ENCODE data around the gene GPBP1.
"Not testable (repeated sequence)": the region's sequence is repeated elsewhere in the genome, so short reads cannot be mapped to it uniquely, and the experiment has no call there.

The GPBP1 gene

DNA sequence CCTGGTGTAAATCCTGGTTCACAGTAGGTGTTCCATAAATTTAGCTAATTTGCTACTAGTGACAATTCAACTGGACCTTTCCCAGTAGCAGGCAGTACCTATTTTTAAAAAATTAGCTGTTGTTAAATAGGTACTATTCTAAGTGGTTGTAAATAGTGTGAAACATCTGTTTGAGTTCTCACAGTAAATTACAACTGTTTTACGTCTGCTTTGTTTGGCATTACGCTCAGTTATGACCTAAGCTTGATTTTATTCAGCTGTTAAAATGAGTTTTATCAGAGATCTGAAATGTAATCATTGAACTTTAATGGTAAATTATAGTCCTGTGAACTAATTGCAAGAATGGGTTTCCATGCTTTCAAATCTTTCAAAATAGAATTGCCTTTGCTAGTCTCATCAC lies 93.9 kb downstream of the GPBP1 start:
- H3K9me3 ChIP-seq (ENCODE audit: control insufficient read depth, insufficient read depth, low read length), result no peaks in the 10 kb centered on the region
- no peaks in the 10 kb centered on the region for H3K79me2 ChIP-seq (ENCODE audit: control insufficient read depth, low read length)
- H3K27ac ChIP-seq (ENCODE audit: low read depth, low read length), result no peak overlapping the region
- TF ChIP-seq EZH2phosphoT487 (IDR thresholded peaks at IDR 0.05; ENCODE audit: borderline replicate concordance, low read length), result no peak
- TF ChIP-seq, protein P1, sequence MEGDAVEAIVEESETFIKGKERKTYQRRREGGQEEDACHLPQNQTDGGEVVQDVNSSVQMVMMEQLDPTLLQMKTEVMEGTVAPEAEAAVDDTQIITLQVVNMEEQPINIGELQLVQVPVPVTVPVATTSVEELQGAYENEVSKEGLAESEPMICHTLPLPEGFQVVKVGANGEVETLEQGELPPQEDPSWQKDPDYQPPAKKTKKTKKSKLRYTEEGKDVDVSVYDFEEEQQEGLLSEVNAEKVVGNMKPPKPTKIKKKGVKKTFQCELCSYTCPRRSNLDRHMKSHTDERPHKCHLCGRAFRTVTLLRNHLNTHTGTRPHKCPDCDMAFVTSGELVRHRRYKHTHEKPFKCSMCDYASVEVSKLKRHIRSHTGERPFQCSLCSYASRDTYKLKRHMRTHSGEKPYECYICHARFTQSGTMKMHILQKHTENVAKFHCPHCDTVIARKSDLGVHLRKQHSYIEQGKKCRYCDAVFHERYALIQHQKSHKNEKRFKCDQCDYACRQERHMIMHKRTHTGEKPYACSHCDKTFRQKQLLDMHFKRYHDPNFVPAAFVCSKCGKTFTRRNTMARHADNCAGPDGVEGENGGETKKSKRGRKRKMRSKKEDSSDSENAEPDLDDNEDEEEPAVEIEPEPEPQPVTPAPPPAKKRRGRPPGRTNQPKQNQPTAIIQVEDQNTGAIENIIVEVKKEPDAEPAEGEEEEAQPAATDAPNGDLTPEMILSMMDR (IDR thresholded peaks at IDR 0.05; ENCODE audit: low read depth, low read length, poor library complexity, severe bottlenecking), result no peak
- no peak overlapping the region for H3K4me3 ChIP-seq (ENCODE audit: low read length)
- peaks cover 14% of the 10 kb centered on the region for H3F3A ChIP-seq (ENCODE audit: control insufficient read depth, insufficient read depth)
- no peaks in the 10 kb centered on the region for H3K9me2 ChIP-seq (replicated peaks; ENCODE audit: control insufficient read depth, low read length)
- no peaks in the 10 kb centered on the region for H4K20me1 ChIP-seq (ENCODE audit: control insufficient read depth, insufficient read depth, low read depth, low read length)
- H3K4me1 ChIP-seq (ENCODE audit: control insufficient read depth, low read length), result no peaks in the 10 kb centered on the region
- H3K4me2 ChIP-seq (ENCODE audit: low read length), result no peak overlapping the region
- no peaks in the 10 kb centered on the region for H3K27me3 ChIP-seq (ENCODE audit: control insufficient read depth, low read length)
- H3K36me3 ChIP-seq (ENCODE audit: control insufficient read depth, low read length), result peaks cover 17% of the 10 kb centered on the region

DNA sequence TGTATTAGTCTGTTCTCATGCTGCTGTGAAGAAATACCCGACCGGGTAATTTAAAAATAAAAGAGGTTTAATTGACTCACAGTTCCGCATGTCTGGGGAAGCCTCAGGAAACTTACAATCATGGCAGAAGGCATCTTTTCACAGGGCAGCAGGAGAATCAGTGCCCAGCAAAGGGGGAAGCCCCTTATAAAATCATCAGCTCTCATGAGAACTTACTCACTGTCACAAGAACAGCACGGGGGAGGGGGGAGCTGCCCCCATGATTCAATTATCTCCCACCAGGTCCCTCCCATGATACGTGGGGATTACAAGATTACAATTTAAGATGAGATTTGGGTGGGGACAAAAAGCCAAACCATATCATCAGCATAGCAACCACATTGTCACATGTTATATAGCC lies 102.5 kb downstream of the GPBP1 start:
- Histone ChIP-seq H3K4me3 (ENCODE audit: low read length) (no peak overlapping the region), H3K36me3 (ENCODE audit: control insufficient read depth, low read length) (no peaks in the 10 kb centered on the region), H3K79me2 (ENCODE audit: control insufficient read depth, low read length) (no peaks in the 10 kb centered on the region), H3K27ac (ENCODE audit: low read depth, low read length) (no peak overlapping the region), H3K4me1 (ENCODE audit: control insufficient read depth, low read length) (no peaks in the 10 kb centered on the region), H3K27me3 (ENCODE audit: control insufficient read depth, low read length) (no peaks in the 10 kb centered on the region), H3K9me3 (ENCODE audit: control insufficient read depth, insufficient read depth, low read length) (no peaks in the 10 kb centered on the region), H3K9me2 (replicated peaks; ENCODE audit: control insufficient read depth, low read length) (no peaks in the 10 kb centered on the region), H3K4me2 (ENCODE audit: low read length) (no peak overlapping the region), H3F3A (ENCODE audit: control insufficient read depth, insufficient read depth) (no peaks in the 10 kb centered on the region), H4K20me1 (ENCODE audit: control insufficient read depth, insufficient read depth, low read depth, low read length) (no peaks in the 10 kb centered on the region)
- TF ChIP-seq EZH2phosphoT487 (IDR thresholded peaks at IDR 0.05; ENCODE audit: borderline replicate concordance, low read length), result no peak
- TF ChIP-seq, protein P1 (IDR thresholded peaks at IDR 0.05; ENCODE audit: low read depth, low read length, poor library complexity, severe bottlenecking), result no peak

DNA sequence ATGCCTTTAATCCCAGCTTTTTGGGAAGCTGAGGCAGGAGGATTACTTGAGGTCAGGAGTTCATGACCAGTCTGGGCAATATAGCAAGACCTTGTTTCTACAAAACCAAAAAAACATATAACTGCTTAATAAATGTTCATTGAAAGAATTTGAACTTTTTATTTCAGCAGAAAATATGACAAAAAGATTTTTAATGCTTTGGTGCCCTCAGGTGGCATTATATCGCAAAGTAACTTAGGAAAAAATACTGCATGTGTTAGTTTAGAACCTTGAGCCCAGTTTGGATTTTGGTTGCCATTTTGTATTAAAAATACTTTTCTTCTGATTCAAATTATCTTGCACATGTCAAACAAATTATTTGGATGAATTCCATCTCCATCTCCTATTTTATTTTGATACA lies 103.2 kb downstream of the GPBP1 start:
- no peaks in the 10 kb centered on the region for H3K36me3 ChIP-seq (ENCODE audit: control insufficient read depth, low read length)
- no peak for TF ChIP-seq EZH2phosphoT487 (IDR thresholded peaks at IDR 0.05; ENCODE audit: borderline replicate concordance, low read length)
- TF ChIP-seq, protein P1 (IDR thresholded peaks at IDR 0.05; ENCODE audit: low read depth, low read length, poor library complexity, severe bottlenecking), result peak; percentile 23
- H3K9me2 ChIP-seq (replicated peaks; ENCODE audit: control insufficient read depth, low read length), result no peaks in the 10 kb centered on the region
- no peak overlapping the region for H3K4me2 ChIP-seq (ENCODE audit: low read length)
- H3K4me1 ChIP-seq (ENCODE audit: control insufficient read depth, low read length), result no peaks in the 10 kb centered on the region
- H3K27ac ChIP-seq (ENCODE audit: low read depth, low read length), result no peak overlapping the region
- H3K9me3 ChIP-seq (ENCODE audit: control insufficient read depth, insufficient read depth, low read length), result no peaks in the 10 kb centered on the region
- H3F3A ChIP-seq (ENCODE audit: control insufficient read depth, insufficient read depth), result no peaks in the 10 kb centered on the region
- H3K79me2 ChIP-seq (ENCODE audit: control insufficient read depth, low read length), result no peaks in the 10 kb centered on the region
- H4K20me1 ChIP-seq (ENCODE audit: control insufficient read depth, insufficient read depth, low read depth, low read length), result no peaks in the 10 kb centered on the region
- no peaks in the 10 kb centered on the region for H3K27me3 ChIP-seq (ENCODE audit: control insufficient read depth, low read length)
- no peak overlapping the region for H3K4me3 ChIP-seq (ENCODE audit: low read length)

DNA sequence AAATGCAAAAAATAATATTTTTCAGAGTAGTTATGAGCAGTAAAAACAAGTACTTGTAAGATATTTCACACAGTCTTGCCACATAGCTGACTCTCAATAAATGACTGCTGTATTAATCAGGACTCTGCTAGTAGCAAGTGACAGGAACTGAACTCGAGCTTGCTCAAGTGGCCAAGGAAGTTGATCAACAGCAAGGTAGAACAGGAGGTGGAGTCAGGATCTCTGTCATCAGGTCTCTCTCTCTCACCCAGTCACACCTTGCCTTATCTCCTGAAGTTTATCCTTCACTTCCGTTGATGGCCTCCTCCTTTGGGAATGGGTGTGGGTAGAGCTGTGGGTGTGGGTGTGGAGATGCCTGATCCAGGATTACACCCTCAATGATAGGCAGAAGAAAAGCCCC lies 107.0 kb downstream of the GPBP1 start:
- no peaks in the 10 kb centered on the region for H3K36me3 ChIP-seq (ENCODE audit: control insufficient read depth, low read length)
- H3K4me2 ChIP-seq (ENCODE audit: low read length), result no peak overlapping the region
- no peak for TF ChIP-seq EZH2phosphoT487 (IDR thresholded peaks at IDR 0.05; ENCODE audit: borderline replicate concordance, low read length)
- TF ChIP-seq, protein P1 (IDR thresholded peaks at IDR 0.05; ENCODE audit: low read depth, low read length, poor library complexity, severe bottlenecking), result no peak

DNA sequence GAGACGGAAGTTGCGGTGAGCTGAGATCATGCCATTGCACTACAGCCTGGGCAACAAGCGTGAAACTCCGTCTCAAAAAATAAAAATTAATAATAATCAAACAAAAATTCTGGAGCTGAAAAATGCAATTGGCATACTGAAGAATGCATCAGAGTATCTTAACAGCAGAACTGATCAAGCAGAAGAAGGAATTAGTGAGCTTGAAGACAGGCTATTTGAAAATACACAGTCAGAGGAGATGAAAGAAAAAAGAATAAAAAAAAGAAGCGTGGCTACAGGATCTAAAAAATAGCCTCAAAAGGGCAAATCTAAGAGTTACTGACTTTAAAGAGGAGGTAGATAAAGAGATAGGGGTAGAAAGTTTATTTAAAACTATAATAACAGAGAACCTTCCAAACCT lies 111.2 kb downstream of the GPBP1 start:
- not testable (repeated sequence) for H3K9me2 ChIP-seq (replicated peaks; ENCODE audit: control insufficient read depth, low read length); H3K36me3 ChIP-seq (ENCODE audit: control insufficient read depth, low read length); H3K27ac ChIP-seq (ENCODE audit: low read depth, low read length); H3F3A ChIP-seq (ENCODE audit: control insufficient read depth, insufficient read depth); H3K9me3 ChIP-seq (ENCODE audit: control insufficient read depth, insufficient read depth, low read length); H3K4me1 ChIP-seq (ENCODE audit: control insufficient read depth, low read length); H3K4me2 ChIP-seq (ENCODE audit: low read length); H4K20me1 ChIP-seq (ENCODE audit: control insufficient read depth, insufficient read depth, low read depth, low read length); H3K79me2 ChIP-seq (ENCODE audit: control insufficient read depth, low read length); H3K27me3 ChIP-seq (ENCODE audit: control insufficient read depth, low read length); H3K4me3 ChIP-seq (ENCODE audit: low read length)

More for the DNA sequence above, 107.0 kb downstream of the GPBP1 start:
- Histone ChIP-seq H4K20me1 (ENCODE audit: control insufficient read depth, insufficient read depth, low read depth, low read length) (no peaks in the 10 kb centered on the region), H3K9me2 (replicated peaks; ENCODE audit: control insufficient read depth, low read length) (no peaks in the 10 kb centered on the region), H3K79me2 (ENCODE audit: control insufficient read depth, low read length) (no peaks in the 10 kb centered on the region), H3K4me1 (ENCODE audit: control insufficient read depth, low read length) (no peaks in the 10 kb centered on the region), H3F3A (ENCODE audit: control insufficient read depth, insufficient read depth) (no peaks in the 10 kb centered on the region), H3K27ac (ENCODE audit: low read depth, low read length) (no peak overlapping the region), H3K27me3 (ENCODE audit: control insufficient read depth, low read length) (no peaks in the 10 kb centered on the region), H3K4me3 (ENCODE audit: low read length) (no peak overlapping the region), H3K9me3 (ENCODE audit: control insufficient read depth, insufficient read depth, low read length) (no peaks in the 10 kb centered on the region)
